NCI-H460 (cell line): ENCODE results near the gene FBXW7. TPM values are rescaled to one million over a fixed set of nuclear protein-coding genes. Genes with fewer than 3 reads are reported as not detected.

ENCODE experiments used
- DNase-seq: peaks from one replicate; pipeline ENCODE4 v3.0.0-alpha.2; 2016; ENCODE audit warnings: low read depth; ENCODE audit errors: extremely low read depth
- total RNA-seq: library from RNA; depleted of rRNA; stranded (reverse); fragments of >200 nt; shearing (Covaris generic); gene quantifications from 2 replicates; pipeline ENCODE4 v1.2.3, GENCODE V29; 2014

FBXW7 gene
- total RNA-seq, 1 experiment from 2014 or later, result 16.4 TPM

DNA sequence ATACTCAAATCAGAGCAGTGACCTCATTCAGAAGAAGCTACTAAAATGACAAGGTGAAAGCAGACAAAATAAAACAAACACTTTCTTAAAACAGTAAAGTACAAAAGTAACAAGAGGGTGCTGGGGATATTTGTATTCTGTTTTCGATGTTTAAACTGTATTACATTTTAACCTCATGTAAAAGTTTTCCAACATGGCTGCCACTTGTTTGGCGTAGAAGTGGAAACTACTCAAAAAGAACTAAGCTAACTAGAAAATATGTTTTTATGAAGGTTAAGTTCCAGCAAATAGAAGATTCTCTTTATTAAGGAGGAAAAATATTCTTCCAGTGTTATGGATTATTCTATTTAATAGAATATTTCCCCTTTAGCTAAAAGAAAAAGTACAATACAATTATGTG is 155.0 kb downstream of the FBXW7 start:
- no peak for DNase-seq

DNA sequence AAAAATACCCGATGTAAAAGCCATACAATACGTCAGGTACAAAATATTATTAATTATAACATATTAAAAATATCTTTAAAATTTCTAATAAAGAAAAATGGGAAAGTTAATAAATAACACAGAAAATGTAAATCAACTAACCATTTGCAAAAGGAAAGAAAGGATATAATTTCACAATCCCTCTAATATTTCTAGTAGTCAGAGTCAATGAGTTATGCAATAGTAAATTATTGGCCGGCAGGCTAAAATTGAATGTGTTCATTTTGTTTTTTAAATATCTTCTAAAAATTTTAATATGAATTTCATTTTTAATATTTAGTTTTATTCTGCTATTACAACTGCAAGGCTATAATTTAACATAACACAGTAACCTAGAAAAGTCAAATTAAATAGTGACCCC is 155.7 kb downstream of the FBXW7 start:
- no peak for DNase-seq

DNA sequence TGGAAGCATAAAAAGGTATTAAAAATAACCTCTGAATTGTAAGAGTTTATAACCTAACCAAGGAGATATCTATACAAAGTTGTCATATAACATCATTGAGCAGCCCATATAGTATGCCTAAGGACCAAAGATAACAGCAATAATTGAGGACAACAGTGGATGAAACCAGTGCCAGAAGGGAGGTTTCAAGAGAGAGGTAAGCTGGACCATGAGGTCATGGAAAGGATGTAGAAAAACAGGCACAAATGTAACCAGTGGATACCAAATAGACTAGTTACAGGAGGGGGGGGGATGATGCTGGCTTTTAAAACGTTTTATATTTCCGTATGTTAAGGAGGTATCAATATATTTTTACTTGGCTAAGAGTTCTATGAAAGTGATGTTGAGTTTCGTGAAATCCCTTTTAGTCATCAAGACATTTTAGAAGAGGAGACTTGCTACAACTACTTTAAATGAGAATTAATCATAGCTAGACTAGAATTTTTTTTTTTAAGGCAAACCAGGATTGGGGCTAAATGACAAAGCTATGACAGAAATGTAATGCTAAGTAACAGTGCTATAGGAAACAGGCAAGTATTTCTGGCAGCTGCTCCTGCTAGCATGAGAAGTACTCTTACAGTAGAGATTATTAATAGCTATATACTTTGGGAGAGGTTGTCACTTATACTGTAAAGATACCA is 161.1 kb downstream of the FBXW7 start:
- DNase-seq, result no peak

DNA sequence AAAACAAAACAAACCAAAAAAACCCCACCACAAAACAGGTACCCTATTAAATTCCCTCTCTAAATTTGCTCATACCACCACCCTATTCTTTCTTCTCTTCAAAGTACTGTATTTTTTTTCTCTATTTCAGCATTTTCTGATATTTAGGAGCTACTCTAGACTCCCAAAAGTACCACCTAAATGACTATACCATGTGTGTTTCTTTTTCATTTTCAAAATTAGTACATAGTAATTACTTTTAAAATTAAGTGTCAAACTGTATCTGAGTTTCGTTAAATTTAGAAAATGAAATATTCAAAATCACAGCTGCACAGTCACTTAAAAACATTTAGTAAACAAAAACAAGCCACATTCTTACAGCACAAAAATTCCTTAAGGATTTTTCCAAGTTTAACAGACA is 161.7 kb downstream of the FBXW7 start:
- DNase-seq, result no peak

DNA sequence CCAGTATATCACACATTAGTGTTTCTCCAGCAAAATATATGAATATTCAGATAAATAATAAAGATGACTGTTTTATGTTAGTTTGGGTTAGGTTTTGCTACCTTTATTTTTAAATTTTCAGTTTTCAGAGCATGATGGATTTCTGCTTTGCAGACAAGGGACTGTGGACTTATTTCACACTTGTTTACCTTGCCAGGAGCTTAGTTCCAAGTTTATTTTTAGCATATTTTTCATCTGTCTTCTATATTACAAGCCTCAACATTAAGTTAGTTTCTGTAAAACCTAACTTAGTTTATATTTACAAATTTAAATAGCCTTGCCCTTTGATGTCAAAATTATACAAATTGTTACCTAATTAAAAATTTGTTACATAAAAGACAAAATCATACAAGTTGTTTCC is 163.4 kb downstream of the FBXW7 start:
- DNase-seq, result no peak

DNA sequence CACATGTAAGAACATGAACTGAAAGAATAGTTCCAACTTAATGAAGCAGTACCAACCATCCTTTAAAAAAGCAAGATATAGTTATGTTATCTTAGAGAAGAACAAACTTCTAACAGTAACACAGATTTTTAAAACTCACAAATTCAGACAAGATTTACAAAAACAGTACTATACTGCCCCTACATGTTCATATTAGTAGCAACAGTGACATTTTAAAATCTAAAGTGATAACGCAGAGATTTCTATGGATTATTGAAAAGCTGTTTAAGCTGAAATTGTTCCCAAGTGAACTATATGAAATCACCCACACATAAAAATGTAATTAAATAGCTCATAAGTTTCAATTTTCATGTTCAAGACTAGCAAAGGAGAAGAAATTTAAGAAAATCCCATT is 166.0 kb downstream of the FBXW7 start:
- DNase-seq, result no peak

DNA sequence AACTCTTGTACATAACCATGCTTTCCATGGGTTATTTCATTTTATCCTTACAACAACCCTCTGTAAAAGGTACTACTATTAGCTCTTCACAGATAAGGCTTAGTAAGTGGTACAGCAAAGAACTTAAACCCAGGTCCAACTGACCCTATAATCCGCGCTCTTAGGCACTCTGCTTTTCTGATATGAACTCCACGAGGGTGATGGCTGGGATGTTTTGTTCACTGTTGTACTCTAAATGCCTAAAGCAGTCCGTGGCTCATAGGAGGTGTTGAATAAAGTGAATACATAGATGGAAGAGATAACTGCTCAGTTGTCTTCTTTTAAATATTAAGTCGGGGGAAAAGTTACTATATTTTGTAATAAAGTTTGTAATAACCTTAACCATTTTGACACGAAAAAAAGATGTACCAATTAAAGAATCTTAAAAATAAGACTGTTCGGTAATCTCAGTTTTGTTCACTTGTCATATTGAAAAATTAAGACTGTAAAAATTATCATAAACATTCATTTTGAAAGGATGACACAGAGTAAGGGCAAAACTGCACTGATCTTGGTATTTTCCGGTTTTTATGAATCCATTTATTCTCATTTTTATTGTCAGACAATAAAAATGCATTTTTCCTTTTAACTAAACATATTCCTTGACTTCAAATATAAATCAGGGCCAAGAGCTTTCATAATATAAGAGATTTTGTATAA is 166.5 kb downstream of the FBXW7 start:
- no peak for DNase-seq

DNA sequence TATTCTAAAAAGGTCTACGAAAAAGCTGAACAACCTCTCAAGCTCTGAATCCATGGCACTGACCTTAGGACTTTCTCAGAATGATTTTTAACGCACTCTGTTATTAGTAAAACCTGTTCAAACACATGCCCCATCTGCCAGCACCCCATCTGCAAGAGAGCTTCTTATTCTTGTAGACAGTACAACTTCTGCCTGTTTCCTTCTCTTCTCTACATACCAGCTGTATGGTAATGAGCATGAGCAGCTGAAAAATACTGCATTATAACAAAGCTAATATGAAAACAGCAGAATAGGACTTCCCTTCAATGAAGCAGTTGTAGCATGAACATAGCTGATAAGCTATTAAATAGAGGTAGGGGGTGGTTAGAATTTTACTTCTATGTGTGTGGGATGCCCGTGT is 167.9 kb downstream of the FBXW7 start:
- no peak for DNase-seq

DNA sequence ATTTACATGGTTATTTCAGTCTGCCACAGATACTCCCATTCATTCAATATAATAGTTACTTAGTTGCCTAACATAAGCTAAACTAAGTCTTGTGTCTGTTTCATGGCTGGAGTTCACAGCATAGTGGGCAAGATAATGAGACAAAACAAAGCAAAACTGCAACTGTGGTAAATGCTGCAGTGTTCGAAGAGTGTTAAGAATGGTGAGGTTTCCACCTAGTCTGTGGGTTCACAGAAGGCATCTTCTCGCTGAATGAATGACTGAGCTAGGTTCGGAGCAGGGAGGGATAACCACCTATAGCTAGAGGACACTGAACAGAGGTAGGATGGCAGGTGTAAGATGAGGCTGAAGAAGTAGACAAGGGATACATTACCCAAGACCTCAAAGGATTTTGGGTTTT is 171.0 kb downstream of the FBXW7 start:
- no peak for DNase-seq

DNA sequence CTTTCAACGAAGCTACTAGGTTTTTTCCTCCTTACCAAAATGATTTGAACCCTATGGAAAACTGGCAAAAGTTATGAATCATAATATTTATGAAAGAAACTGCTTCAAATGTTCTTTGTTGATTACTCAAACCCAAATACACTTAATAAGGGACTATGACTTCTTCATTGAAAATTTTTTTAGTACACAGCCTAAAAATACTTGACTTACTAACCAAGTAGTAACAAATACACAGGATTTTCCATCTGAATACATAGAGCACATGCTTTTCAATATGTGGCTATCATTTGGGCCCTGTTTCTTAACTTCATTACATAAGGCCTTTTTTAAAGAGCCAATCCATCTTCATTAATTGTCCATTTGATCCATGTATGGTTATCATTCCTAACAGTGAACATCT is 171.5 kb downstream of the FBXW7 start:
- DNase-seq, result no peak

DNA sequence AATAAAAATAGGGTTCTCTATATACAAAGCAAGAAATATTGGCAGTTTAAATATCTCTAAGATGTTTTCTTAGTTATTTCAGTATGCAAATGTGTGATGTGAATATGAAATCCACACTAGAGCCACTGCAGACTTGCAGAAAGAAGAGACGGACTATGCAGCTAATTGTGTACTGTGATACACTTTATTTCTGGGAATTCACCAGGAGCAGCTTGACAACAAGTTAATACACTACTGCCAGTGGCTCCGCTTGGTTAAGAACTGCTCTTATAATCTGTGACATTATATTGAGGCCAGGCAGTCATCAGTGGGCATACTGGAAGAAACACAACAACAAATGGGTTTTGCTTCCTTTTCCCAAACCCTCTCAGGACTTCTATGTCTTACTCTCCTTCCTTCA is 172.0 kb downstream of the FBXW7 start:
- DNase-seq, result no peak

DNA sequence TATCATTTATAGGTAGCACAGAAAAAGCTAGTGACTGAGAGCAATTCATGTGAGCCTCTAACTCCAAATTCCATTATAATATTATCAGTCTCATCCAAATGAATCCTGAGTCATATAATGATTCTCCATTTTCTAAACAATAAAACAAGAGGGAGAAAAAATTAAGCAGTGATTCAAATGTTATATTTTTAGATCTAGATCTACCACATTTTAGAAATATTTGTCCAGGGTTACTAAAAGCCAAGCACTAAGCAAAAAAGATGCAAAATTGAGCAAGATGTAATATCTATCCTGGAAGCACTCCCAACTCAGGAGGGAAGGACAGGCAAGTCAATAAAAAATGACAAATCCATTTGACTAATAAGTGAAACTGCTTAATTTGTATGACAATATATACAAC is 172.8 kb downstream of the FBXW7 start:
- DNase-seq, result no peak

DNA sequence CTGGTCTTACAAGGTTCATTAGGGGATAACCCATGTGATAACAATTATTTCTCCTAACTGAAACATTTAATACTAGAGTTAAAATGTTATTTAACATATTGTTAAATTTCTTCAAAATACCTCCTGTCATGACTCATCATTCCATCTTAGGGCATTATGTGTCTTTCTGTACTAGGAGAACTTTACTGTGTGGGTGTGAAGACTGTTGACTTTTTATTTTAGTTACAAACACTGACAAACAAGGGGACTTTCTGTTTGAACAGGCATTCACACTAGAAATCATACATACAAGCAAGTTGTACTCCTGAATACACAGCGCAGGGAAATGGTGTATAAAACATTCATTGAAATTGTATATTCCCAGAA is 175.9 kb downstream of the FBXW7 start:
- no peak for DNase-seq

DNA sequence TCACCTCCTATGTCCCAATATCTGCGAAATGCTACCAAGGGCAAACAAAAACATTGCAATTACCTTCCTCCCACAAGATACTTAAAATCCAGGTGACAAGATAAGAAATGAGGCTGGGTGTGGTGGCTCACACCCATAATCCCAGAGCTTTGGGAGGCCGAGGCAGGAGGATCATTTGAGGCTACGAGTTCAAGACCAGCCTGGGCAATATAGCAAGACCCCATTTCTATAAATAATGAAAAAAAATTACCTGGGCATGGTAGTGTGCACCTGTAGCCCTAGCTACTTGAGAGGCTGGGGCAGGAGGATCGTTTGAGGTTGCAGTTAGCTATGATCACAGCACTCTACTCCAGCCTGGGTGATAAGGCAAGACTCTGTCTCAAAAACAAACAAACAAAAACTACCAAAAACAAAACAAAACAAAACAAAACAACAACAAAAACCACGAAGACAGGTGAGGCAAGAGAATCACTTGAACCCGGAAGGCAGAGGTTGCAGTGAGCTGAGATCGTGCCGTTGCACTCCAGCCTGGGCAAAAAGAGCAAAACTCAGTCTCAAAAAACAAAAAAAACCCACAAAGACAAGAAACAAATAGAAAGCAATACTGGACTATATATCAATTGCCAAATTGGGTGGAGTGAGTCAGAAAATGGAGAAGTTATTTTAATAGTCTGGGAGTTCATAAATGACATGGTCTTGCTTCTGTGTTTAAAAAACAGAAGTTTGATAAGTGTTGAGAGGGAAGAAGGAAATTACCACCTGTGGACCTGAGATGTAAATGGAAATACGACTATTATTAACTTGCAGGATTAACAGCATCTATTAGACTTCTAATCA is 176.5 kb downstream of the FBXW7 start:
- no peak for DNase-seq

DNA sequence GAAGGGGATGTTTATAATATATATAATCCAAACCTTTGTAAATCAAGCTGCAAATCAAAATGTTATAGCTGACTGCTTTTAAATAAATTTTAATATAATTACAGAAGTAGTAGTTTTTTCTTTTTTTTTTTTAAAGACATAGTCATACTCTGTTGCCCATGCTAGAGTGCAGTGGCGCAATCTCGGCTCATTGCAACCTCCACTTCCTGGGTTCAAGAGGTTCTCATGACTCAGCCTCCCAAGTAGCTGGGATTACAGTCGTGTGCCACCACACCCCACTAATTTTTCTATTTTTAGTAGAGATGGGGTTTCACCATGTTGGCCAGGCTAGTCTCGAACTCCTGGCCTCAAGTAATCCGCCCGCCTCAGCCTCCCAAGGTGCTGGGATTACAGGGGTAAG is 178.7 kb downstream of the FBXW7 start:
- no peak for DNase-seq

DNA sequence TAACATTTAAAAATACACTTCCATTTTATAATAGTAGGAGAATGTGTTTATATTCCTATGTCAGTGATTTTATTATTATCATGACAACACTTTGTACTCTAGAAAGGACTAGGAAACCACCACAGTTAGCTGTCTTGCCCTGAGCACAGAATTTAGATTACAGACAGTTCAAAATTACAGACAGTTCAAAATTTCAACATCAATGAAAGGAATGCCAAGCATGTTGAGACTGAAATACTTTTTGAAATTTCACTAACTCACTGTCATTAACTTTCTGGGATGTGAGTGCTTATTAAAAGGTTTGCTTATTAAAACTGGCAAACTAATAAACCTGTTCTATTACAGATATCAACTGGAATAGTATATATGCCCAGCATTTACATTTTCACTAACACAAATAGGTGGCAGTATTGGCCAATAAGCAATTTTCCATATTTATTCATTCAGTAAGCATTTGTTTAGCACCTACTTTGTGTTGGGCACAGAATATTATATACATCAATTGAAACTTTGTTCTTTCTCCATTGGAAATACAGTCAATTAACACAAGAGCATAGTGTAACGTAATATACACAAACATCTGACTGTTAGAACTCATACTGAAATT is 179.4 kb downstream of the FBXW7 start:
- DNase-seq, result no peak

DNA sequence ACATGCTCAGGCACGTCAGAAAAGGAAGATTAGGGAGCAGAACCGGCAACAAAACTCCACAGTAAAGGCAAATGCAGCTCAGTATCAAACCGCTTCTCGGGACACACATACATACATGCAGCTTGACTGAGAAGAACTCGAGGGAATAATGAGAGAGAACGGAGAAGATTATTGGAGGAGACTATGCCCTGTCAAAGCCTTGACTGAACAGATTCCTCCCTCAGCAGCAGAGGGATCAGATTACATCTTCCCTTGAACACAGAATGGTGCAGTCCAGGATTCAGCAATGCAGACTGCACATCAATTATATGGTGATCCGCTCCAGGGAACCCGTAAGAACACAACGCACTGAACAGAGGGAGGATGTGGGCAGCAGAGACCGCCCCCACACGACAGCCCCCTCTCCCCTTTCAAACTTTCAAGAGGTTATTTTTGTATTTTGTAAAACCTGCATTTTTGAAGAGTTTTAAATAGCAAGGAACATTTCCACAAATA is 183.2 kb downstream of the FBXW7 start:
- DNase-seq, result peak; percentile 86

DNA sequence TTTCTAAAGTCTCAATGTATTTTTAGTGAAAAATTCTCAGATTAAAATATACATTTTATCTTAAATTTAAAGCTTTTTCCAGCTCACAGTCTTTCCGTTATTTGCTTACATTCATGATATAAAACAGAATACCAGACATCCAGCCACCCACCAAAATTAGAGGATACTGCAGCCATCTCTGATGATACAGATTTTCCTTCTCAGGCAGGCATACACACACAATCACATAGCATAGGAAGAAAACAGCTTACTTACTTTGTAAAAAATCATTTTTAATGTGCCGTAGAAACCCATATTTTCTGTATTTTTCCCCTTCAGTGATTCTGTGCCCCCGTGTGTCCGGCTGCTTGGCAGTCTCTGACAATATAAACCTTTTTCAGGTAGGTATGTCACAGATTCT is 183.7 kb downstream of the FBXW7 start:
- no peak for DNase-seq

DNA sequence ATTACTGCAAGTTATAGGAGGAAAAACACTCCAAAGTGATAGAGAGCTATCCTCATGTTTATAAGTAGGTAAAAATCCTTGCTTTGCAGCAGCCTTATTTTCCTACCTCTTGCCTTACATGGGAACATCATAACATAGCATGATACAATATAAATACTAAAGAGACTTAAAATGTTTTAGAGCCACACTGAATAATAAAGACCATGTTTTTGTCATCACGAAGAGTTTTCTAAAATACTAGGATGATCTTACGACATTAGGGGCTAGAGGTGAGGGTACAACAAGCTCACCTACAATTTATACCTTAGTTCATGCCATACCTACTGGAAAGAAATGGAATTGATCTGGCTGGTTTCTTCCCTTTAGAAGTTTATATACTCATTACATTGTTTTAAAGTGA is 184.8 kb downstream of the FBXW7 start:
- DNase-seq, result no peak

DNA sequence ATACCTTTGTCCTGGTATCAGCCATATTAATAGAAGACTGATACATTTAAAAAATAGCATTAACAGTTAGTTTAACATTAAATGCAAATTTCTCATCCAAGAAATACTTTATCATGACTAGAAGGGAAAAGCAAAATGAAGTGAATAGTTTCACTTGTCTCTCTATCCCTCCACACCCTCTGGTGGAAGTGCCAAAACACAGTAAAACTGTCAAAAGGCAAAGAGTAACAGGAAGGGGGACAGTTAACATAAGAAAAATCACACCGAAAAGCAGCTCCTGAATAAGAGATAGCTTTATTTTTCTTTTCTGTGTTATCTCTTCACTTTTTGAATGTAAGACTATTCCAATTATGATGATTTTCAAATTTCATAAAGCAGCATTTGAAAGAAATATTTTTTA is 187.2 kb downstream of the FBXW7 start:
- DNase-seq, result no peak

DNA sequence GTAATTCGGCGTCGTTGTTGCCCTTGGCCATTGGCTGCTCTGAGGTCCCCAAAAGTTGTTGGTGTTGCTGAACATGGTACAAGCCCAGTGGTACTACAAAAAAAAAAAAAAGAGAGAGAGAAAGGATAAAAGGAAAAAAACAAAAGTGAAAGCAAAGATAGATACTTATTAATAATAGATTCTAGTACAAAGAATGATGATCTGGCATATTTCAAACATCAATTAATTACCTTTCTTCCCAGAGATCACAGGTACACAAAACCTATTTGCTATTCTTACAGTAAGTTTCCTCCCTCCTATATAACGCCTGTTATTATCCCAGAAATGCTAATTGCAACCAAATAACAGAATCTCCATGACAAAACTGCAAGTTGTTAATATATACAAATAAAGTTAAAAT is 188.9 kb downstream of the FBXW7 start:
- no peak for DNase-seq
